Psoas muscle (tissue), 8 donors: ENCODE measurements around the gene BIRC7. TPM values are rescaled to one million over a fixed set of nuclear protein-coding genes. Genes with fewer than 3 reads are reported as not detected.
"Not testable (repeated sequence)": the region's sequence is repeated elsewhere in the genome, so short reads cannot be mapped to it uniquely, and the experiment has no call there.

Source experiments
- ATAC-seq, 4 donors: fragments of 200-7000 bp; cut with Tn5 transposase; one replicate each; pipeline ENCODE4 v1.9.1; 2020; ENCODE audit warnings: moderate library complexity in 3 of 4, mild to moderate bottlenecking in 2 of 4
- DNase-seq, 2 donors: peaks; one replicate each; pipeline ENCODE4 v3.0.0-alpha.2; 2020
- H3K27ac ChIP-seq: fragments of 200-600 bp; one replicate; pipeline ENCODE4 v1.8.0; 2022
- H3K27me3 ChIP-seq, 3 donors: fragments of 200-600 bp in 1 of 3; one replicate each; pipeline versions ENCODE4 v1.6.1 to v1.8.0; 2013 to 2022; ENCODE audit warnings: low read length in 2 of 3, mild to moderate bottlenecking in 2 of 3, moderate library complexity in 1 of 3; ENCODE audit not compliant: insufficient read depth in 3 of 3
- H3K36me3 ChIP-seq, 2 donors: fragments of 200-600 bp in 1 of 2; one replicate each; pipeline versions ENCODE4 v1.6.1 to v1.8.0; 2013 to 2022; ENCODE audit warnings: low read depth in 1 of 2, mild to moderate bottlenecking in 1 of 2, moderate library complexity in 1 of 2; ENCODE audit not compliant: insufficient read depth in 1 of 2
- H3K4me1 ChIP-seq: fragments of 200-600 bp; one replicate; pipeline ENCODE4 v1.8.0; 2022
- H3K4me3 ChIP-seq: fragments of 200-600 bp; one replicate; pipeline ENCODE4 v1.8.0; 2022; ENCODE audit warnings: mild to moderate bottlenecking
- H3K9me3 ChIP-seq: fragments of 200-600 bp; one replicate; pipeline ENCODE4 v1.8.0; 2022
- CTCF ChIP-seq: fragments of 200-600 bp; IDR thresholded peaks from one replicate; pipeline ENCODE4 v1.8.0; 2022; ENCODE audit warnings: antibody characterized with exemption
- WGBS, 3 donors: extraction: QIAGEN DNeasy Blood & Tissue Kit; methylation state at CpG; one replicate each; pipeline versions ENCODE4 v1.1.6 to v1.1.7; 2013; 5-methylcytosine and 5-hydroxymethylcytosine counted together
- intact Hi-C, 2 donors: fragments of 100-400 bp; cut with DNase I; formaldehyde crosslinking; loops; one replicate each; pipeline versions ENCODE4 v1.11.0 to v1.14.2; 2022
- polyA plus RNA-seq, 3 donors: library from polyadenylated mRNA; stranded (reverse); fragments of 200-250 nt; gene quantifications; one replicate each; pipeline ENCODE4 v1.2.3, GENCODE V29; 2013
- total RNA-seq, 4 donors: library from RNA; stranded (reverse); fragmentation: NEBNext Ultra II Directional in 2 of 4; extraction: Animal tissue kit (Norgen Biotek cat#: 25700) in 2 of 4; gene quantifications; one replicate each; pipeline versions ENCODE4 v1.2.1 to v1.2.4, GENCODE V29; 2021 to 2023
- donor health status: healthy with polysubstance abuse.
- donor health status: DM: no; HTN: no; CAD: no; lungs with moderate emphysema.
- donor health status: Bipolar disorder and iron deficiency.
- donor health status: healthy.
- donor health status: DM: yes; HTN: yes; CAD: no.
- donor health status: DM: no; HTN: no; CAD: no.
- donor health status: DM: no; HTN: no; CAD: no.
- donor health status: DM: yes; HTN: yes; CAD: no.

BIRC7 gene
- total and polyA plus RNA-seq, 7 donors: 0.04 TPM; not detected in 6

- intact Hi-C loops: loop anchor here in 1 of 2 donors (5.0 kb wide), 2 partner anchors 61 to 161 kb away; no protein-coding TSS in a partner anchor
- DNase-seq (no peak), ATAC-seq (no peak)
- H3K27me3 ChIP-seq: peaks cover 0 to 5% (median 2%) of the 10 kb centered on the region in 3 donors
- H3K9me3 ChIP-seq: no peaks in the 10 kb centered on the region
- no peak overlapping the region for H3K4me3 ChIP-seq
- H3K4me1 ChIP-seq: peaks cover 5% of the 10 kb centered on the region
- no peaks in the 10 kb centered on the region for H3K36me3 ChIP-seq
- TF ChIP-seq CTCF: no peak
- WGBS, 3 donors: 43 to 63% (median 45%) methylated on average over 9 of the region's 9 CpGs
- no peak overlapping the region for H3K27ac ChIP-seq
Measured at GRCh38 chr20:63220696-63221399, 14.9 kb upstream of the BIRC7 start.

- intact Hi-C loops: loop anchor here in 1 of 2 donors (5.0 kb wide), 2 partner anchors 61 to 161 kb away; no protein-coding TSS in a partner anchor
- WGBS, 3 donors: 59 to 69% (median 66%) methylated on average over 11 to 12 of the region's 12 CpGs
- DNase-seq: not testable (repeated sequence)
Measured at GRCh38 chr20:63221400-63222053, 14.2 kb upstream of the BIRC7 start.

DNA sequence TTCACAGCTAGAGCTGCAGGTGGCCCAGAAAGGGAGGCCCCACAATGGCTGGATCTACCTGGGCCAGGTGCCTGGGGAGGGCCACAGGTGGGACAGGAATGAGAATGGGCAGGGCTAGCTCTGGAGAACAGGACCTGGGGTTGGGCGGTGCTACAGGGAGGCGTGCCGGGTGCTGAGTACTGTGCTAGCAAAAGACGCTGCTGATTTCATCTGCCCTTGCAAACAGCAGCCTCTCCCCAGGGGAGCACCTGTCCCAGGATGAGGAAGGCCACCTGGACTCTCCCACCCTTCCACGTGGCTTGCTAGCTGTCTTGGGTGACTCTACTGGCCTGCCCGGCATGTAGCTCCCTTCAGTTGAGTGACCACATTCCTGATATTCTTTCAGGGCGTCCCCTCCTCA is 13.2 kb upstream of the BIRC7 start:
- Histone ChIP-seq H3K27me3 (peaks cover 0 to 5% (median 2%) of the 10 kb centered on the region in 3 donors), H3K4me1 (no peaks in the 10 kb centered on the region), H3K9me3 (no peaks in the 10 kb centered on the region), H3K27ac (no peak overlapping the region), H3K4me3 (no peak overlapping the region), H3K36me3 (no peaks in the 10 kb centered on the region)
- intact Hi-C loops: loop anchor here in 1 of 2 donors (5.0 kb wide), 2 partner anchors 60 to 160 kb away; no protein-coding TSS in a partner anchor
- TF ChIP-seq CTCF: no peak
- DNase-seq (no peak), ATAC-seq (no peak)
- WGBS, 3 donors: 72 to 76% (median 73%) methylated on average over 7 of the region's 7 CpGs

More at GRCh38 chr20:63221400-63222053, 14.2 kb upstream of the BIRC7 start:
- H3K4me1 ChIP-seq, H3K36me3 ChIP-seq, H3K9me3 ChIP-seq, H3K27me3 ChIP-seq, H3K27ac ChIP-seq, H3K4me3 ChIP-seq, ATAC-seq: not testable (repeated sequence)

GRCh38 chr20:63223121-63223825 is 12.4 kb upstream of the BIRC7 start:
- ATAC-seq (peak; percentile 41 to 57 (median 54)), DNase-seq (no peak)
- 51 to 57% (median 52%) methylated on average over 12 of the region's 12 CpGs for WGBS, 3 donors
- Histone ChIP-seq H3K4me3 (no peak overlapping the region), H3K27ac (no peak overlapping the region), H3K4me1 (no peaks in the 10 kb centered on the region), H3K27me3 (peaks cover 0 to 5% (median 2%) of the 10 kb centered on the region in 3 donors), H3K9me3 (no peaks in the 10 kb centered on the region), H3K36me3 (no peaks in the 10 kb centered on the region)
- TF ChIP-seq CTCF: peak; percentile 64
- intact Hi-C loops: loop anchor here in 1 of 2 donors (5.0 kb wide), 2 partner anchors 59 to 159 kb away; no protein-coding TSS in a partner anchor
